CD4-positive, alpha-beta T cell treated with Interleukin-15 for 1 hour (primary cell): Measurements from ENCODE around the gene CUL4A.

Experiments used
- DNase-seq: peaks from one replicate; pipeline ENCODE4 v3.0.0-alpha.2; 2020

Gene CUL4A

GRCh38 chr13:113182046-113182445, 27.4 kb upstream of the CUL4A start:
- no peak for DNase-seq

DNA sequence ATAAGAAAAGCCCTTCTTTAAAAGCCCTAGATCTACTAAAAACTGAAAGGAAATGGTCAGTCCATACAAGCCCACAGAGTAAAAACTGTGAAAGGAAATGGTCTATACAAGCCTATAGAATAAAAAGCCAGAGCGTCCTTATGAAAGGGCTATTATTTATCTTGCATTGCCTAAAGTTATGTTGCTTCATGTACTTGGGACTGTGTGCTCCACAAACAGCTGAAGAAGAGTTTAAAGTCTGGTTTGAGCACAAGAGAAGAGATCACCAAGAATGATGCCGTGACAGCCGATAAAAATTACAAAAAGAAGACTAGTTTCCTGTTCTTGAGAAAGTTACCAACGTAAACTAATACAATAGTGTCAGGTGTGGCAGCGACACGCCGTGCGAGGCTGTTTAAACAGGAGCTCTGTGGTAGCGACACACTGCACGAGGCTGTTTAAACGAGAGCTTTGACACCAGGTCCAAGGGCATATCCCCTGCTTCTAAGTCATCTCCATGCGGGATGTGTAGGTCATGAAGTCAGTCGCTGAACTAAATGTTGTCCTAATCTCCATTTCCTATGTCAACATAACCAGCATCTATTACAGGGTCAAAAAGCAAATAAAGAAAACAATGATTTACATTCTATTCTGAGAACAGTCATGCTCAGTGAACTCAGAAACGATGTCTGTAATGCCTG, 25.8 kb upstream of the CUL4A start:
- no peak for DNase-seq

DNA sequence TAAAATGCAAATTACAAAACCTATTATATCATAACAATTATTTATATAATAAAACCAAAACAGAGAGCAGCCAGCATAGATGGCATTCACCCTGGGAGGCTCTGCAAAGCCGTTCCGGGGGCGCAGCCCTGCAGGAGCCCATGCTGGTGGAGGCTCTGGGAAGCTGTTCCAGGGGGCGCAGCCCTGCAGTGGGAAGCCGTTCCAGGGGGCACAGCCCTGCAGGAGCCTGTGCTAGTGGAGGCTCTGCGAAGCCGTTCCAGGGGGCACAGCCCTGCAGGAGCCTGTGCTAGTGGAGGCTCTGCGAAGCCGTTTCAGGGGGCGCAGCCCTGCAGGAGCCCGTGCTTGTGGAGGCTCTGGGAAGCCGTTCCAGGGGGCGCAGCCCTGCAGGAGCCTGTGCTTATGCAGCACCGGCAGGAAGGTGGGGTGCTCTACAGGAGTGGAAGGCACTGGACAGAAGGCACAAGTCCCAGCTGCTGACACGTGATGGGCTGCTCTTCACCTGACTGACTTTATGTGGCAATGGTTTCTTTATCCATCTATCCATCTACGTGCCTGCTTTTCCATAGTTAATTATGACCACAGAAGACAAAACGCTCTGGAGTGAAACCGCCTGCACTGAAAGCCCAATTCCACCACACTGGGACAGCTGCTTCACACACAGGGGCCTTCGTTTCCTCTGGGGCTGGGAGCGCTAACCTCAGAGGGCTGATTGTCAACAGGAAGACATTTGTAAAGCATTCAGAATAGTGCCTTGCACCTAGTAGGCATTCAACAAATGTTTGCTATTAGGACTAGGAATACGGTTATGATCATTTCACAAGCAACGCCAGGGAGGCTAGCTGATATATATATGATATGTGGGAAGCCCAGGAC, 24.6 kb upstream of the CUL4A start:
- no peak for DNase-seq

GRCh38 chr13:113186061-113186900, 23.1 kb upstream of the CUL4A start:
- DNase-seq: peak; percentile 34

- peak; percentile 73 for DNase-seq
These were observed 22.1 kb upstream of the CUL4A start for GRCh38 chr13:113187263-113187669.

DNA sequence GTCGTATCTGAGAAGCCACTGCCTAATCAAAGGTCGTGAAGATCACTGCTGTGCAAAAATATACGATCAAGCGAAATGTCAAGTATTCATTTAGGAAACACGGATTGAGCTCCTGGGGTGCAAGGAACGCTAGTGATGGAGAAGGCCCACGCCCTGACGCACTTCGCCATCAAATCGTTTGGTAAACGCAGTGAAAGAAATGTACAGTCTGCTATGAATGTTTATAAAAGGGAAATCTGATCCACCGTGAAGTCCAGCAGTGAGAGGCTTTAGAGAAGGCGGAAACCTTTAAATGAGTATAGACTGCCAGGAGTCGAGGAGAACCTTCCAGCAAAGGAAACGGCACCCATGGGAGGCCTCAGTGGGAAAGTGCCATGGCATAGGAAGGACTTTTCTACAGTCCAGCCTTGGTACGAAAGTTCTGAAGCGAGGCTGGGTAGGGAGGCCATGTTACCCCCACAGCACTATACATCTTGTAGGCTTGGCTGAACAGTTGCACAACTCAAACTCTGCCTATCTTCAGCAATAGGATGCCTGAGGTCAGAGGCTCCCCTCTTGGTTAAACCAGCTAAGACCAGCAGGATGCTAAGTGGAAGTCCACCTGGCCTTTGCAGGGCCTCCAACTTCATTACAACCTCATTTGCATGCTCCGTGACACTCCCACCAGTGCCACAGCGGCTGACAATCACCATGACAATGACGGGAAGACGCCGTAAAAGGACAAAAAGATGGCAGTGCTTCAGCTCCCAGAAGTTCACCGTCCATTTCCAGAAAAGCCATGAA, 21.3 kb upstream of the CUL4A start:
- no peak for DNase-seq

GRCh38 chr13:113190181-113190580, 19.2 kb upstream of the CUL4A start:
- no peak for DNase-seq

DNA sequence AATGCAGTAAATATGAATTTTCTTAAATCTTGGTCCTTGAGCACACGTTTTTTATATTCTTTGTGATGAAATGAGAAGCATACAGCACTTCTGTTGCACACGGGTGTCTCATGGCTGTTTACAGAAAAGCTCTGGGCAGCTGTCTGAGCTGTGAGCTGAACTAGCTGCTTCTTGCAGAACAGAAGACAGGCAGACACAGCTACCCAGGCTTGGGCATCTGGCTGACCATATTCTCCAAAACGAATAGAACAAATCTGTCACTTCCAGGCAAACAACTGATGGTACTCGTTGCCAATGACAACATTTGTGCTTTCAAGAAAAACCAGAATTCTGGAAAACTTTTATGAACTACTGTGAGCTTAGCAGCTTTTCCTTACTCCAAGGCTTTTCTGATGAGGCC, 17.1 kb upstream of the CUL4A start:
- no peak for DNase-seq

GRCh38 chr13:113192902-113193301, 16.5 kb upstream of the CUL4A start:
- DNase-seq: no peak

- DNase-seq: no peak
These were observed 14.1 kb upstream of the CUL4A start for GRCh38 chr13:113195360-113195759.

DNA sequence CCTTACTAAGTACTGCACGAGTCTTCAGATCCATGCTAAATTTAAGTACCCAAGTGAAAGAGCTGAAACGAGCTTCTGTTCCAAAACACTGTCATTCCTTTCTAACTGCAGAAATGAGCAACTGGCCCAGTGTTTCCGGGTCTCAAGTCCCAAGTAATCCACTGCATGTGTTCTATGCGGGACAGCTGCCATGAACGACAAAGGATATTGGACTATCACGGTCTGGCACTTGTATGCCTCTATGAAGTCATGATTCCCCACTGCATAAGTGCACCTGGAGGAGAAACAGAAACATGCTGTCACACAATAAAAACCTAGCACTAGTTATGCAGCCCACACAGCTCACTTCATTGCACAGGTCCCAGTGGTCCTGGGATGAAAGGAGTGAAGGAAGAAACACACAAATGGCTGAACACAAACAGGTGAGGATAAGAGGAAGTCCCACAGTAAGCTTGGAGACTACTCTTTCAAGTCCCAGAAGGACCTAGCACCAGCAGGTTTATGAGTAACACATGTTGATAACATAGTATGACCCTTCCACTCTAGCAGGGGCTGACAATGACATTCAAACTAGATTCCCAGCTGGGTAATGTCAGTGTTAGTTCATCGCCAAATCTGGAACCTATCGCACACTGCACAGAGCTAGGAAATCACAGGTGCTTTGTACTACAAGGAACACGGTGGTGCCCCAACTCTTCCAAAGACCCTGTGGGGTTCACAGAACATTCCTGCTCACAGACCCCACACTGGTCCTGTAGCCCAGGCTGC, 12.3 kb upstream of the CUL4A start:
- no peak for DNase-seq

GRCh38 chr13:113201815-113202214, 7.6 kb upstream of the CUL4A start:
- DNase-seq: no peak

GRCh38 chr13:113202912-113203311, 6.5 kb upstream of the CUL4A start:
- DNase-seq: no peak

GRCh38 chr13:113203507-113204377, 5.7 kb upstream of the CUL4A start:
- DNase-seq: no peak

- no peak for DNase-seq
These were observed 5.1 kb upstream of the CUL4A start for GRCh38 chr13:113204378-113204734.

- no peak for DNase-seq
These were observed 3.9 kb upstream of the CUL4A start for GRCh38 chr13:113205428-113205931.

GRCh38 chr13:113207460-113207859, 2.0 kb upstream of the CUL4A start:
- no peak for DNase-seq

GRCh38 chr13:113207890-113208420, 1.5 kb upstream of the CUL4A start:
- DNase-seq: no peak

DNA sequence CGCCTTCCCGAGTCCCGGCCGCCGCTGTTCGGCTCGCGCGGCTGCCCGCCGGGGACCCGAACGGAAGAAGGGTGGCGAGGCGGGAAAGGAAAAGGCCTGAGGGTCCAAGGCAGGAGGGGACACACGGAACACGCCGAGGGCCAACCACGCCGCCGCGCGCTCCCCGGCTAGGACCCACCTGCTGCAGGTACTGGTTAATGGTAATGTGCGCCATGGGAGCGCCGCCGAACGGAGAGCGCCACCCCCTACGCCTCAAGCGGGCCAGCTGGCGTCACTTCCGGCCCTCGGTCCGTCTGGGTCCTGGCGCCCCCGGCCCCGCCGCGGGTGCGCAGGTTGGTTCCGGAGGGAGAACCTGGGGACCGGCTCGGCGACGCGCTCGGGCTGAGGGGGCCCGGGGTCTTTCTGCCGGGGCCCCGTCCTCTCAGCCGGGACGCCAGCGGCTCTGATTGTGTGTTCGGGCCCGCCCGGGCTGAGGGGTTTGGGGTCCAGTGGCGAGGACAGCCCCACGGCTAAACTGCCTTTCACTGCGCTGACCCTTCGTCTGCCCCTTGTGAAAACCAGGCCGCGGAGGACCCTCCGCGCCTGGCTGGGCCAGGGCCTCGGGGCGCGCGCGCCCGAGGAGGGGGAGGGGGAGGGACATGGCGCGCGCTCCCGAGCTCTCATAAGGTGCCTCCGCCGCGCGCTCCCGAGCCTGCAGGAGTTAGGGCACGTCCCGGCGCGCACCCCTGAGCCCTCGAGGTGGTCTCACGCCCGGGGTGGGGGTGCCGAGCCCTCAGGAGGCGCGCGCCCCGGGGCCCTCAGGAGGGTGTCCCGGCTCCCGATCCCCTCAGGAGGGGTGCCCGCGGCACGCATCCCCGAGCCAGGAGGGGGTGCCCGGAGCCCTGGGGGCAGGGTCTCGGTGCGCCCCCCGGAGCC, 735 bp upstream of the CUL4A start, which contains the start of gene PCID2:
Gene PCID2, minus strand, starts transcription at position 249 of the 915 bp plus-strand sequence. Its CDS starts 35 bp downstream, at position 214.
- DNase-seq: peak; percentile 89
